WTC11 (cell line): ENCODE results near the gene HS3ST3A1. TPM values are rescaled to one million over a fixed set of nuclear protein-coding genes. Genes with fewer than 3 reads are reported as not detected.
A peak's percentile ranks its signal among the peaks of the same experiment; 100 is the strongest.

Source experiments
- AR ChIP-seq: fragments of 250-450 bp; sonication (Bioruptor Pico); IDR thresholded peaks from 2 replicates; pipeline ENCODE4 v1.9.0; 2021; ENCODE audit warnings: mild to moderate bottlenecking
- ATF6 ChIP-seq: sonication (generic); formaldehyde crosslinking; IDR thresholded peaks from 2 replicates; pipeline ENCODE4 v1.8.1; 2023; ENCODE audit warnings: mild to moderate bottlenecking, missing genetic modification reagents
- CREB1 ChIP-seq: sonication (generic); formaldehyde crosslinking; IDR thresholded peaks from 2 replicates; pipeline ENCODE4 v1.8.0; 2023; ENCODE audit warnings: mild to moderate bottlenecking, missing genetic modification reagents
- CREM ChIP-seq: sonication (generic); formaldehyde crosslinking; IDR thresholded peaks from 2 replicates; pipeline ENCODE4 v1.8.1; 2022; ENCODE audit warnings: mild to moderate bottlenecking, missing genetic modification reagents, moderate library complexity
- E2F4 ChIP-seq: sonication (generic); formaldehyde crosslinking; IDR thresholded peaks from 2 replicates; pipeline ENCODE4 v1.8.1; 2022; ENCODE audit warnings: low read depth, mild to moderate bottlenecking, moderate library complexity, missing genetic modification reagents, borderline replicate concordance
- E2F5 ChIP-seq: sonication (generic); formaldehyde crosslinking; IDR thresholded peaks from 2 replicates; pipeline ENCODE4 v1.8.1; 2022; ENCODE audit warnings: mild to moderate bottlenecking, moderate library complexity, missing genetic modification reagents
- HMGA2 ChIP-seq: fragments of 250-450 bp; sonication (Bioruptor Pico); IDR thresholded peaks from 2 replicates; pipeline ENCODE4 v1.4.0; 2021; ENCODE audit warnings: mild to moderate bottlenecking, moderate library complexity
- SOX15 ChIP-seq: fragments of 250-450 bp; sonication (Bioruptor Pico); IDR thresholded peaks from 2 replicates; pipeline ENCODE4 v1.9.0; 2021; ENCODE audit warnings: mild to moderate bottlenecking
- USF1 ChIP-seq: sonication (generic); formaldehyde crosslinking; IDR thresholded peaks from 2 replicates; pipeline ENCODE4 v1.8.0; 2022; ENCODE audit warnings: mild to moderate bottlenecking, missing genetic modification reagents
- ZNF121 ChIP-seq: sonication (generic); formaldehyde crosslinking; IDR thresholded peaks from 2 replicates; pipeline ENCODE4 v1.8.0; 2023; ENCODE audit warnings: missing genetic modification reagents
- ZNF416 ChIP-seq: fragments of 250-450 bp; sonication (Bioruptor Pico); IDR thresholded peaks from 2 replicates; pipeline ENCODE4 v1.9.0; 2021; ENCODE audit warnings: mild to moderate bottlenecking, inconsistent platforms
- ZNF532 ChIP-seq: fragments of 250-450 bp; sonication (Bioruptor Pico); IDR thresholded peaks from 2 replicates; pipeline ENCODE4 v1.9.0; 2021; ENCODE audit warnings: mild to moderate bottlenecking, borderline replicate concordance
- ZSCAN18 ChIP-seq: fragments of 250-450 bp; sonication (Bioruptor Pico); IDR thresholded peaks from 2 replicates; pipeline ENCODE4 v2.1.2; 2022; ENCODE audit warnings: mild to moderate bottlenecking, moderate library complexity
- total RNA-seq: library from RNA; stranded (reverse); gene quantifications from 3 replicates; pipeline ENCODE4 v1.2.3, GENCODE V29; 2021

HS3ST3A1 gene
- total RNA-seq, 1 experiment from 2014 or later, result 9.7 TPM

- no peak for TF ChIP-seq ATF6 (CRISPR knock-in tag)
- no peak for TF ChIP-seq SOX15 (CRISPR knock-in tag)
- no peak for TF ChIP-seq ZNF532
- TF ChIP-seq ZSCAN18 (CRISPR knock-in tag), result no peak
- no peak for TF ChIP-seq ZNF416
- TF ChIP-seq USF1 (CRISPR knock-in tag), result no peak
- no peak for TF ChIP-seq CREB1 (CRISPR knock-in tag)
- TF ChIP-seq E2F4 (CRISPR knock-in tag), result 0 out of 2 replicates have a peak, but pooled peaks have one; percentile 20
- TF ChIP-seq E2F5 (CRISPR knock-in tag), result no peak
- TF ChIP-seq CREM (CRISPR knock-in tag), result 0 out of 2 replicates have a peak, but pooled peaks have one; percentile 35
- TF ChIP-seq HMGA2, result no peak
- no peak for TF ChIP-seq ZNF121 (CRISPR knock-in tag)
- no peak for TF ChIP-seq AR (CRISPR knock-in tag)
These were observed 1.0 kb downstream of the HS3ST3A1 start (continued) for GRCh38 chr17:13600475-13601321.
